HPDE6-E6E7 (cell line): Measurements from ENCODE around the gene ADGRE1.

Source experiments
- DNase-seq: peaks from one replicate; pipeline ENCODE4 v3.0.0; 2011; ENCODE audit warnings: missing footprints; ENCODE audit errors: extremely low spot score

Gene ADGRE1

DNA sequence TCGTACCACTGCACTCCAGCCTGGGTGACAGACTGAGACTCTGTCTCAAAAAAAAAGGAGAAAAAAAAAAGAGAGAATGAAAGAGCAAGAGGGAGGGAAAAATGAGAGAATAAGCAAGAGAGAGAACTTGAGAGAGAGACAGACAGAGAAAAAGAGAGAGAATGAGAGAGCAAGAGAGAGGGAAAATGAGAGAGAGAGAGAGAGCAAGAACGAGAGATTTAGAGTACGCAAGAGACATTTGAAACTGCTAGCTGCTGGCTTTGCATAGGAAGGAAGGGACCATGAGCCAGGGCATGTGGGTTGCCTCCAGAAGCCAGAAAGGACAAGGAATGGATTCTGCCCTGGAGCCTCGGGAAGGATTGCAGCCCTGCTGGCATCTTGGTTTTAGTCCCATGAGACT is 9.6 kb upstream of the ADGRE1 start:
- no peak for DNase-seq

DNA sequence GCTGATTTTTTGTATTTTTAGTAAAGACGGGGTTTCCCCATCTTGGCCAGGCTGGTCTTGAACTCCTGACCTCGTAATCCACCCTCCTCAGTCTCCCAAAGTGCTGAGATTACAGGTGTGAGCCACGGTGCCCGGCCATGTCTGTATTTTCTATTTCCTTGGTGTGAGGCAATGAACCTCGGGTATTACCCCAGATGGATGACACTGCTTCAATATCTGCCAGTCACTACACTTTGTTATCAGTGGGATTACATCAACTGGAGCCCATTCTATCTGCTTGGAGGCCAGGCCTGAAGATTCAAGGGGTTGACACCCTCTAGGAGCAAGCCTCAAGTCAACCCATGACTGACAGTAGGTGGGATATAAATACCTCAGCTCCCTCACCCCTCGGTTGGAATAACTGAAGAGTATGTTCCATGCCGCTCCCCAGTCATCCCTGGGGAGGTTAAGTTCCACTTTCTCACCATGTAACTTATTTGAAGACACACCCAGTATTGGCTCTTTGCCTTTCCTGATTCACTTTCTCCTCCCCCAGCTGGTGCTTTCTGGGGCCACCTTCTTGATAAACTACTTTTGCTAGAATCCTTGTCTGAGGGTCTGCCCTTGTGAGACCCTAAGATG is 992 bp upstream of the ADGRE1 start:
- DNase-seq = no peak

DNA sequence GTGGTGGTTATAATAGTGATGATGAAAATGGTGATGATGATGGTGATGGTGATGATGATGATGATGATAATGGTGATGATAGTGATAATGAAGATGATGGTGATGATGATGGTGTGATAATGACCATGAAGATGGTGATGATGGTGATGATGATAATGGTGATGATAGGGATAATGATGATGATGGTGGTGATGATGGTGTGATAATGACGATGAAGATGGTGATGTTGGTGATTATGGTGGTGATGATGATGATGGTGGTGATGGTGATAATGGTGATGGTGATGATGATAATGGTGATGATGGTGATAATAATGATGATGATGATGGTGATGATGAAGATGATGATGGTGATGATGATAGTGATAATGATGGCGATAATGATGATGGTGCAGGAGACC is 1.6 kb downstream of the ADGRE1 start:
- no peak for DNase-seq

DNA sequence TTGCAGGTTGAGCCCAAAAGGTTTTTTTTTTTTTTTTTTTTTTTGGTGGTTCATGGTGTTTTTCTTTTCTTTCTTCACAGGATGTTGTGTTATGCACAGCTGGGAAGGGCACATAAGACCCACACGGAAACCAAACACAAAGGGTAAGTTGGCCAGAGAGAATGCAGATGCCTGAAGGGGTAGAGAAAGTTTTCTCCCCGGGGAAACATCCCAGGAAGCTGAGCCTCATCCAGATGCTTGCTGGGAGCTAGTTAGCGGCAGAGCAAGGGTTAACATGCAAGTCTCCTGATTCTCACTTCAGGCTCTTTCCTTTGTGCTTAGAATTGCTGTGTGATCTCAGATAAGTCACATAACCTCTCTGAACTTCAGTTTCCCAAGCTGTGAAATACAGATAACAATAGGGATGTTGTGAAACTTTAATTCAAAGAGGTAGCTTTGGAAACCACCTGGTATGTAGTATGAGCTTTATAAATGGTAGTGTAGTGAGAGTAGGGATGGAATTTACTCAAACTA is 3.1 kb downstream of the ADGRE1 start:
- no peak for DNase-seq

DNA sequence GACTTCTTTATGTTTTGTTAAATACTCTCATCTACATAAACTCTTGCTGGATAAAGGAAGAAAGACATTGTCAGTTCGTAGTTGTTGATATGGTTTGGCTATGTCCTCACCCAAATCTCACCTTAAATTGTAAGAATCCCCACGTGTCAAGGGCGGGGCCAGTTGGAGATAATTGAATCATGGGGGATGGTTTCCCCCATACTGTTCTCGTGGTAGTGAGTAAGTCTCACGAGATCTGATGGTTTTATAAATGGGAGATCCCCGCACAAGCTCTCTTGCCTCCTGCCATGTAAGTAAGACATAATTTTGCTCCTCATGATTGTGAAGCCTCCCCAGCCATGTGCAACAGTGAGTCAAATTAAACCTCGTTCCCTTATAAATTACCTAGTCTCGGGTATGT is 3.6 kb downstream of the ADGRE1 start:
- DNase-seq = no peak

DNA sequence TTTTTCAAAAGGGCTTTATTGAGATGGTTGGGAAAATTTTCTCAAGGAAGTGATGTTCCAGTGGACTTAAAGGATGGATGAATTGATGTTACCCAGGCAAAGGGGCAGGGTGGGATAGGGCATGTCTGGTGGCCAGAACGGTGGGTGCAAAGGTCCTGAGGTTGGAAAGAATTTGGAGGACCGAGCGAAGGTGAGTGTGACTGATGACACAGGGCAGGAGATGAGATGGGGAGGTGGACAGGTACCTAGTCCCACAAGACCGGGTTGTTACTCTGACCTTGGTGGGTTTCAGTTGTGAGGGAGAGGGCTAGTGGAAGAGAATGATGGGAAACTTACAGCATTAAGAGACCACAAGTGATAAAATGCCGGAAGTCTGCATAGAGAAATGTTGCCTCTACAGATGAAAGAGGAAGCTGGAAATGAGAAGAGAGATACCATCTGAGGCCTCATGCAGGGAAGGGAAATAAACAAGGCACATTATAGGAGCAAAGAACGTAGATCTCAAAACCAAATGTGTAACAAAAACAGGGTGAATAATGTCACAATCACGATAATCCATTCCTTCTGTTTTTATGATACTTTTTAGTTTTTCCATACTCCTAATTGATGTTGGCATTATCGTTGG is 4.5 kb downstream of the ADGRE1 start:
- no peak for DNase-seq

DNA sequence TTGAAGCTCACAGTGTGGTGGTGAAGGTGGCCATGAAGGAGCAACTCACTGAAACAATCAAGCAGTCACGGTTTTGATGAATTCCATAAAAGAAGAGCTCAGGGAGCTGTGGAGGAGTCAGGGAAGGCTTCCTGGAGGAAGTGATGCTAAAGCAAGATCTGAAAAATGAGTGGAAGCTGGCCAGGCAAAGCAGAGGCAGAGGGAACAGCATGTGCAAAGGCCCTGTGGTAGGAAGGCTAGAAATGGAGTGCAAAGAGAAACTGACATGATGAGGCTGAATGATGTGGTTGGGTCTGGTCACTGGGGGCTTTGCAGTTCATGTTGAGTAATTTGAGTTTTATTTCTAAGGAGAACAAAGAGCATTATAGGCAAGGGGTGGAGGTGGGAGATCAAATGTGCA is 6.9 kb downstream of the ADGRE1 start:
- no peak for DNase-seq

DNA sequence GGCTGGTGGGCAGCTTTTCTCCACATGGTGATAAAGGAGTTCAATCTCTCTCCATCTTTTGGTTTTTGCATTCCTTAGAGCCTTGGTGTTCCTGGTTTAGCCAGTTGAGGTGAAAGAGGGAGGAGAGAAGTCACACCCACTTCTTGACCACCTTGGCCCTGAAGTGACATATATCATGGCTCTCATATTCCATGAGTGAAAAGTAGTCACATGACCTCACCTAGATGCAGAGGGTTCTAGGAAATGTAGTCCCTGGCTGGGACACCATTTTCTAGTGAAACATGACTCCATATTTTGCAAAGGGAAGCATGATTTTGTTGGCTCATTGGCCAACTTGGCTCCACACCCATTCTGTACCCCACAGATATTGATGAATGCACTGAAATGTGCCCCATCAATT is 16.1 kb downstream of the ADGRE1 start:
- no peak for DNase-seq

DNA sequence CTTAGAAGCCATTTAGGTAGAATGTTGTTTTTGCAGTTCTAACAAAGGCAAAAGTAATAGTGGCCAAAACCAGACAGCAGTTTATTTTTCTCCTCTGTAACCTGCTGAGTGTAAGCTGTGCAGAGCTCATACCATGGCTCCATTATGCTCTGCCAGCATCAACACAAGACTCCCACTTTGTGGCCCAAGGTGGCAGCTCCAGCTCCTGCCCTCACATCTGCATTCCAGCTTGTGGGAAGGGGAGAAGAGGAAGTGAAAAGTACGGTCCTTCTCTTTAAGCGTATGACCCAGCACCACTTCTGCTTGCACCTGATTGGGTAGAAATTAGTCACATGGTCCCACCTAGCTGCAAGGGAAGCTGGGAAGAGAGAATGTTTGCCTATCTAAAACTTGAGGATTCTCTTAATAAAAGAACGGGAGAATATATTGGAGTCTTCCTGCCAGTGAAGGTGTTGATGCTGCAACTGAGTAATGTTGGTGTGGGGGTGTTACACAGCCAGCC is 19.2 kb downstream of the ADGRE1 start:
- DNase-seq = no peak

DNA sequence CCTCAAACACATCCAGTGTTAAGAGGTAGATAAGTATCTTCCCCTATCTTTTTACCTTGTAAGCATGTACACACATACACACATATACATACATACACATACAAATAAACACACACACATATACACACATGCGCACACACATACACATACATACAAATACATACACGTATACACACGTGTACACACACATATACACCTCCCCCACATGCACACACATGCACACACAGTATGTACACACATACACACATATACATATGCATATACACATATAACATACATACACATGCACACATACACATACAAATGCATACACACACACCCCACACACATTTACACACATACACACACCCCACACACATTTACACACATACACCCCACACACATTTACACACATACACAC is 24.1 kb downstream of the ADGRE1 start:
- no peak for DNase-seq

DNA sequence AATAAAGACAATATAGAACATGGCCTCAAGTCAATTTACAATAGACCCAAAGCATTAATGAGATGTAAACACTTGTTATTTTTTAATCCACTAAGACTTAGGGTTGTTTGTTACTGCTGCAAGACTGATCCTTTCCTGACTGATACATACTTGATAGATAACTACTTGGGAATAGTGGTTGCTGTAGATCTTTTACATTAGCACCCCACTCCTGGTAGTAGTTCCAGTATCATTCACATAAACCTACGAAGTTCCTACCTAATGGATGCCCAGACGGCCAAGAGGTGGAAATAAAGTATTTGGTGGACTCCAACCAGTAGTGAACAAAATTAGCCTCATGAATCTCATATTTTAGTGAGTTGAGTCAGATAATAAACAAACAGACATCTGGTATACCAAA is 26.9 kb downstream of the ADGRE1 start:
- DNase-seq = no peak

DNA sequence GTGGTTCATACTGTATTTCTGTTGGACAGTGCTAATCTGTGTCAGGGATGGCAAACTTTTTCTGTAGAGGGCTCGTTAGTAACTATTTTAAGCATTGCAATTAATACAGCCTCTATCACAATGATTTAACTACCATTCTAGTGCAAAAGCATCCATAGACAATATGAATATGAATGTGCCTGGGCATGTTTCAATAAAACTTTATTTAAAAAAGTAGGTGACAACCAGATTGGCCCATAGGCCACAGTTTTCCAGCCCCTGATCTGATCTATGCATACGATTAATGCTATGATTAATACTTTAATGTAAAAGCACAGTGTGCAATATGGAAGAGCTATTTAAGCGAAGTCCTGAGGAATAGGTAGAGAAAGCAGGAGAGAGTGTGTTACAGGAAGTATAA is 29.6 kb downstream of the ADGRE1 start:
- DNase-seq = no peak

DNA sequence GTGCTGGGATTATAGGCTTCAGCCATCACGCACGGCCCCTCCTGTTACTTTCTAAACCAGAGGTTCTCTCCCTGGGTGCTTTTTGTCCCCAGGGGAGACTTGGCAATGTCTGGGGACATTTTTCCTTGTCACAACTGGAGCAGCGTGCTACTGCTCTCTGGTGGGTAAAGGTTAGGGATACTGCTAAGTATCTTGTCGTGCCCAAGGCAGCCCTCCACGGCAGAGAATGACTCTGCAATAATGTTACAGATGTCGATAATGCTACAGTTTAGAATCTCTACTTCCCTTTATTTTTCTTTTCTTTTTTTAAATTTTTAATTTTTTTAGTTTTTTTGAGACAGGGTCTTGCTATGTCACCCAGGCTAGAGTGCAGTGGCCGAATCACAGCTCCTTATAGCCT is 38.0 kb downstream of the ADGRE1 start:
- no peak for DNase-seq

DNA sequence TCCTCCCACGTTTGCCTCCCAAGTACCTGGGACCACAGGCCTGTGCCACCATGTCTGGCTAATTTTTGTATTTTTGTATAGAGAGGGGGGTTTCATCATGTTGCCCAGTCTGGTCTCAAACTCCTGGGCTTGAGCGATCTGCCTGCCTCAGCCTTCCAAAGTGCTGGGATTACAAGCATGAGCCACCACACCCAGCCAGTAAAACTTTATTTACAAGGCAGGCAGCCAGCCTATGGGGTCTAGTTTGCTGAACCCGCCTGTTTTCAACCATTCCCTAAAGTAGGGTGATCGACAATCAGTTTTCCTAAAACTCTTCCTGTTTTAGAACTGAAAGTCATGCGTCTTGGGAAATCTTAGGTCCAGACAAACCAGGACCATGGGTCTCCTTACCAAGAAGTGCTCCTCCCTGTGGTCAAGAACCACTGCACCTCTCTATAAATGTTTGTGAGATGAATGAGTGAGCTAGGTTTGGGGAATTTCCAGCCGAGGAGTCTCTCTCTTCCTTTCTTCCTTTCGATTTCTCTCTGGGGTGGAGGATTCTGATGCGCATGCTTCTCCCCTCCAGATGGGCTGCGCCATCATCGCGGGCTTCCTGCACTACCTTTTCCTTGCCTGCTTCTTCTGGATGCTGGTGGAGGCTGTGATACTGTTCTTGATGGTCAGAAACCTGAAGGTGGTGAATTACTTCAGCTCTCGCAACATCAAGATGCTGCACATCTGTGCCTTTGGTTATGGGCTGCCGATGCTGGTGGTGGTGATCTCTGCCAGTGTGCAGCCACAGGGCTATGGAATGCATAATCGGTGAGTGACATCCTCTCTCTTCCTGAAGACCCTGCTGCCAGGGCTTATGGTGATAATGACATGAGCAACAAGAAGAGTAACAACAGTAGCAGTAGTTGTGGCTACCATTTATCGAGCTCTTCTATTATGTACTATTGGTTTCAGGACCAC is 38.7 kb downstream of the ADGRE1 start:
- no peak for DNase-seq

DNA sequence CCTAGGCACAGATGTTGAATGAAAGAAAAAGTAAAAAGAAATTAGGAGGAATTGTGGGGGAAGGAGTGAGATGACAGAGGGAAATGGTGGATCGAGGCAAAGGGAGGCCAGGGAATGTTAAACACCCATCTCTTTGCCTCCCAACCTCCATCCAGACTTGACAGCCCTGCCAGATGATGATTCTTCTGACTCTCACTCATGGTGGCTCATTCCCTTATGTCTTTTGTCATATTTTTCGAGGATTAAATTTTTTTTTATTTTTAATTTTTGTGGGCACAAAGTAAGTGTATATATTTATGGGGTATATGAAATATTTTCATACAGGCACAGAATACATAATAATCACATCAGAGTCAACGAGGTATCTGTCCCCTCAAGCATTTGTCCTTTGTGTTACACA is 42.8 kb downstream of the ADGRE1 start:
- no peak for DNase-seq

DNA sequence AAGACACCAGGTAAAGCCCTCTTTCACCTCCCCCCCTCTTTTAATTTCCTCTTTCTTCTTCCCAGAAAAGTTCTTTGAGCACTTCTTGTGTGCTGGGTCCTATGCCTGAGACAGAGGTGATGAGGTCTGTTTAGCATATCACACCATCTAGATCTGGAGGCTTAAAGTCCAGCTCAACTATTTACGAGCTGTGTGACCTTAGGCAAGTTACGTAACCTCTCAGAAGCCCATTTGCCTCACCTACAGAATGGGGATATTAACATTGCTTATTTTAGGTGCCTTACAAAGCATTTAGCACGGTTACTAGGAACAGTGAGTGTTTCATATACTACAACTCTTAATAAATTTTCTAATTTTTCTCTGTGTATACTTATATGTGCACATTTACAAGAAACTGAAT is 47.7 kb downstream of the ADGRE1 start:
- no peak for DNase-seq

DNA sequence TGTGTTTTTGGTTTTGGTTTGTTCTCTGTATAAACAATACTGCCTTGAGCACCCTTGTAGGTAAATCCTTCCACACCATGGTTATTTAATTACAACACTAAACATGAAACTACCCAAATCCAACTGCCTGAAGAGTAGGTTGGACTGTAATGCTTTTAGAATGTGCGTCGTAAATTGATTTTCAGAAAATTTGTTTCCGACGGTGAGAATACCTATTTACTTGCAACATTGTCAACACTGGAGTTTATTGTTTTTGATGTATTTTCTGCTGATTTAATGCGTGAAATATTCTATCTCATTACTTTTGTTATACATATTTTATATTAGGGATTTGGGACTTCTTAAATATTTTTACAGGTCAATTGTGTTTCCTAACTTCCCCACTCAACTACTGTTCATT is 48.2 kb downstream of the ADGRE1 start:
- DNase-seq = no peak

DNA sequence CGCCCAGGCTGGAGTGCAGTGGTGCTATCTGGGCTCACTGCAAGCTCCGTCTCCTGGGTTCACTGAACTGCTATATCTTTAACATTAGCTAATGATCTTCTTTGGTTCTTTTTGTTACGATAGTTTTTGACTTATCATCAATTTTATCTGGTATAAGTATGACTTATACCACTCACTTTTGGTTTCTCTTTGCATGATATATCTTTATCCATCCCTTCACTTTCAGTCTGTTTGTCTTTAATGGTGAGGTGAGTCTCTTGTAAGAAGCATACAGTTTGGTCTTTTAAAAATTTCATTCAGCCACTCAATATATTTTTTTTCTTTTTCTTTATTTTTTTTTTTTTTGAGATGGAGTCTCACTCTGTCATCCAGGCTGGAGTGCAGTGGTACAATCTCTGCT is 58.4 kb downstream of the ADGRE1 start:
- DNase-seq = no peak

DNA sequence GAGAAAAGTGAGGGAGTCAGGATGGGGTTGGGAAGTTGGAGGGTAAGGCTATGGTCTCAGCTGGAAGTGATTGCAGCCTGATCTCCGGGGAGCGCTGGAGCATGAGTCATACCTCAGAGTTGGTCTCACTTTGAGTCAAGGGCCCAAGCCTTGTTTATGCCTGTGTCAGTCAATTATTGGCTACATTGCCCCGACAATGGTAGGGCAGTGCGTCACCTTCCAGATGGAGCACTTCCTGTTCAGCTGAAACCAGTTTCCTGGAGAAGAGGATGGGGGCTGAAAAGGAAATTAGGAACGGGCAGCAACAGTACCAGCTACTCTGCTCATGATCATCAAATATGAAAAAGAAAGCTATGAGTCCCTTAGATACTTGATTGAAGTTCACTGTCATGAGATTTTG is 60.4 kb downstream of the ADGRE1 start:
- peak; percentile 11 for DNase-seq

DNA sequence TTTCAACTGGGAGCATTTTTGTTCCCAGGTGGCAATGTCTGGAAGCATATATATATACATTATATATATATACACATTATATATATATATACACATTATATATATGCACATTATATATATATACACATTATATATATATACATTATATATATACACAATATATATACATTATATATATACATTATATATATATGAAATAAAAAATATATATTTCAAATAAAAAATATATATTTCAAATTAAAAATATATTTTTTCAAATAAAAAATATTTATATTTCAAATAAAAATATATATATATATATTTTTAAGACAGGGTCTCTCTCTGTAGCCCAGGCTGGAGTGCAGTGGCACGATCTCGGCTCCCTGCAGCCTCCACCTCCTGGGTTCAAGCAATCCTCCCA is 61.5 kb downstream of the ADGRE1 start:
- no peak for DNase-seq

DNA sequence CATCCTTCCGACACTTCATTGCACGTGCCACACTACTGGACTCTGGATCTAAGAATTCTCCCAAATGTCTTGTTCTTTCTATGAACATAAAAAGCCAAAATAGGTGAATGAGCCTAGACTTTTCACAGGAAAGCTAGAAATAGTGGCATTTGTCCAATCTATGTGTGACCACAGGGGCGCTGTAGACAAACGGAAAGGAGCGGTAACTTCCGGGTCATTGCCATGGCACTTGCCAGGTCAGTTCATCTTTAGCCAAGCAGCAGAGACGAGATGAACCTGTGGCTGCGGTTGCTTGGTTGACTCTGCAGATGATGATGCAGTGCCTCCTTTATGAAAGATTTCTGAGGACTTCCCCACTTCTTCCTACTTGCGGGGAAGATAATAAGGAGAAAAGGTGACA is 65.6 kb downstream of the ADGRE1 start:
- DNase-seq = no peak

DNA sequence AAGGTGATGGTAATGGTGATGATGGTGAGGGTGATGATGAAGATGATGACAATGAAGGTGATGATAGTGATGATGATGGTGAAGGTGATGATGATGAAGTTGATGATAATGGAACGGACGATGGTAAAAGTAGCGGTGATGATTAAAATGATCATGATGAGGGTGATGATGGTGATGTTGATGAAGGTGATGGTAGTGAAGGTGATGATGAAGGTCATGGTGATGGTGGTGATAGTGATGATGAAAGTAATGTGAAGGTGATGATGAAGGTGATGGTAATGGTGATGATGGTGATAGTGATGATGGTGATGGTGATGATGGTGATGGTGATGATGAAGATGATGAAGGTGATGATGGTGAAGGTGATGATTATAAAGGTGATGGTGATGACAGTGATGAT is 67.7 kb downstream of the ADGRE1 start:
- DNase-seq = no peak

DNA sequence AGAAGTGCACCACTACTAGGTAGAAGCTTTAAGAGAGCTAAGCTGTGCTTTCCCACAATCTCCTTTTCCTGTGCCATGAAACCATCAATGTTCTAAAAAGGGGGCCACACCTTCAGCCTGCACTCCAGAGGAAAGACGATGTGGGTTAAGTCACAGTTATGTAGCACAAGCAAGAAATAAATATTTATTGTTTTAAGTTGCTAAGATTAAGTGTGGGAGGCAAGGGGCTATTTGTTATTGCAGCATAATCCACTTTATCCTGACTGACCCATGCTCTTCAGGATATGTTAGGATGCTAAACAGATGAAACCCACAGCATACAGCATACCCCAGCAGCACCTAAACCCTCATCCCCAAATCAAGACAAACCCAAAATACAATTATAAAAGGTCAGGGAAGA is 69.2 kb downstream of the ADGRE1 start:
- DNase-seq = no peak
